H9 (cell line): ENCODE measurements around the gene HIBCH. TPM values are rescaled to one million over a fixed set of nuclear protein-coding genes. Genes with fewer than 3 reads are reported as not detected.

Experiments used
- DNase-seq: peaks from one replicate; pipeline ENCODE4 v3.0.0-alpha.2; 2017
- H2AFZ ChIP-seq: one replicate; pipeline ENCODE4 v1.6.1; 2013; ENCODE audit warnings: mild to moderate bottlenecking, low read length, control low read depth, moderate library complexity
- H2AK5ac ChIP-seq: 2 replicates; pipeline ENCODE4 v1.6.1; 2013; ENCODE audit warnings: low read length, control low read depth, mixed read lengths; ENCODE audit not compliant: insufficient read length
- H2BK120ac ChIP-seq: one replicate; pipeline ENCODE4 v1.6.1; 2013; ENCODE audit warnings: low read depth, mild to moderate bottlenecking, low read length, control low read depth, inconsistent platforms; ENCODE audit not compliant: poor library complexity, severe bottlenecking
- H2BK12ac ChIP-seq: 2 replicates; pipeline ENCODE4 v1.6.1; 2013; ENCODE audit warnings: low read length, control low read depth, mixed read lengths, low read depth; ENCODE audit not compliant: insufficient read length
- H2BK15ac ChIP-seq: 2 replicates; pipeline ENCODE4 v1.6.1; 2013; ENCODE audit warnings: low read depth, low read length, control low read depth
- H2BK20ac ChIP-seq: one replicate; pipeline ENCODE4 v1.6.1; 2013; ENCODE audit warnings: low read depth, mild to moderate bottlenecking, low read length, control low read depth, inconsistent platforms; ENCODE audit not compliant: poor library complexity, severe bottlenecking
- H2BK5ac ChIP-seq: 2 replicates; pipeline ENCODE4 v1.6.1; 2013; ENCODE audit warnings: low read length, control low read depth, mixed read lengths; ENCODE audit not compliant: insufficient read length
- H3K14ac ChIP-seq: 2 replicates; pipeline ENCODE4 v1.6.1; 2013; ENCODE audit warnings: low read length, control low read depth; ENCODE audit not compliant: insufficient read depth
- H3K18ac ChIP-seq: 2 replicates; pipeline ENCODE4 v1.6.1; 2013; ENCODE audit warnings: low read depth, mild to moderate bottlenecking, mixed read lengths, low read length, control low read depth; ENCODE audit not compliant: insufficient read length
- H3K23ac ChIP-seq: 2 replicates; pipeline ENCODE4 v1.6.1; 2013; ENCODE audit warnings: low read length, control low read depth, mixed read lengths, low read depth; ENCODE audit not compliant: insufficient read length
- H3K23me2 ChIP-seq: 2 replicates; pipeline ENCODE4 v1.6.1; 2013; ENCODE audit warnings: low read depth, mild to moderate bottlenecking, mixed read lengths, low read length, control low read depth; ENCODE audit not compliant: insufficient read length, poor library complexity, severe bottlenecking
- H3K27ac ChIP-seq: 2 replicates; pipeline ENCODE4 v1.5.1; 2013; ENCODE audit warnings: low read length, control low read depth, mixed read lengths, low read depth; ENCODE audit not compliant: insufficient read length
- H3K27me3 ChIP-seq: 2 replicates; pipeline ENCODE4 v1.6.1; 2013; ENCODE audit warnings: low read length, control low read depth, inconsistent platforms; ENCODE audit not compliant: insufficient read depth
- H3K4ac ChIP-seq: 2 replicates; pipeline ENCODE4 v1.6.1; 2013; ENCODE audit warnings: low read depth, mild to moderate bottlenecking, control low read depth, inconsistent platforms, low read length, moderate library complexity
- H3K4me1 ChIP-seq: 2 replicates; pipeline ENCODE4 v1.6.1; 2013; ENCODE audit warnings: low read length, control low read depth, inconsistent platforms; ENCODE audit not compliant: insufficient read depth
- H3K4me2 ChIP-seq: 2 replicates; pipeline ENCODE4 v1.6.1; 2013; ENCODE audit warnings: low read length, control low read depth, mixed read lengths; ENCODE audit not compliant: insufficient read length, insufficient read depth
- H3K56ac ChIP-seq: 2 replicates; pipeline ENCODE4 v1.6.1; 2013; ENCODE audit warnings: low read depth, mild to moderate bottlenecking, mixed read lengths, low read length, control low read depth; ENCODE audit not compliant: insufficient read length
- H3K79me1 ChIP-seq: 2 replicates; pipeline ENCODE4 v1.6.1; 2013; ENCODE audit warnings: low read depth, mild to moderate bottlenecking, moderate library complexity, low read length, control low read depth, inconsistent platforms; ENCODE audit not compliant: insufficient read depth, poor library complexity, severe bottlenecking
- H3K79me2 ChIP-seq: 2 replicates; pipeline ENCODE4 v1.6.1; 2013; ENCODE audit warnings: low read length, control low read depth, inconsistent platforms; ENCODE audit not compliant: insufficient read depth
- H3K9ac ChIP-seq: 2 replicates; pipeline ENCODE4 v1.6.1; 2013; ENCODE audit warnings: low read length, control low read depth, mixed read lengths; ENCODE audit not compliant: insufficient read length; ENCODE audit errors: extremely low read depth
- H3K9me3 ChIP-seq: one replicate; pipeline ENCODE4 v1.6.1; 2013; ENCODE audit warnings: low read depth, low read length, inconsistent platforms; ENCODE audit not compliant: control insufficient read depth
- H3T11ph ChIP-seq: one replicate; pipeline ENCODE4 v1.6.1; 2013; ENCODE audit warnings: mild to moderate bottlenecking, low read length, control low read depth, inconsistent platforms
- H4K20me1 ChIP-seq: one replicate; pipeline ENCODE4 v1.6.1; 2013; ENCODE audit not compliant: control insufficient read depth, insufficient read length, insufficient read depth
- H4K5ac ChIP-seq: 2 replicates; pipeline ENCODE4 v1.6.1; 2013; ENCODE audit warnings: low read depth, mild to moderate bottlenecking, mixed read lengths, low read length, control low read depth; ENCODE audit not compliant: insufficient read length
- H4K8ac ChIP-seq: replicated peaks from 2 replicates; pipeline ENCODE4 v1.6.1; 2013; ENCODE audit warnings: low read length, control low read depth, mixed read lengths, low read depth; ENCODE audit not compliant: insufficient read length
- H4K91ac ChIP-seq: 2 replicates; pipeline ENCODE4 v1.6.1; 2013; ENCODE audit warnings: low read depth, mild to moderate bottlenecking, moderate library complexity, mixed read lengths, low read length, control low read depth; ENCODE audit not compliant: insufficient read length
- H3K27ac Mint-ChIP-seq, 3 experiments: 2 replicates in 2 of 3; 3 replicates in 1 of 3; pipeline ENCODE4 v1.8.0; 2020 to 2021; ENCODE audit warnings: mixed read lengths in 3 of 3, mild to moderate bottlenecking in 1 of 3, moderate library complexity in 1 of 3
- H3K27me3 Mint-ChIP-seq: 2 replicates; pipeline ENCODE4 v1.8.0; 2021; ENCODE audit warnings: low read depth, mild to moderate bottlenecking, moderate library complexity, mixed read lengths
- H3K36me3 Mint-ChIP-seq, 3 experiments: 2 replicates in 2 of 3; 3 replicates in 1 of 3; pipeline ENCODE4 v1.8.0; 2020 to 2021; ENCODE audit warnings: low read depth in 3 of 3, mixed read lengths in 3 of 3; ENCODE audit not compliant: insufficient read depth in 1 of 3
- H3K4me1 Mint-ChIP-seq, 2 experiments: 2 replicates each; pipeline ENCODE4 v1.8.0; 2020; ENCODE audit warnings: mixed read lengths in 2 of 2
- H3K4me3 Mint-ChIP-seq, 2 experiments: 2 replicates in 1 of 2; 3 replicates in 1 of 2; pipeline ENCODE4 v1.8.0; 2020 to 2021; ENCODE audit warnings: mild to moderate bottlenecking in 2 of 2, mixed read lengths in 2 of 2, moderate library complexity in 1 of 2
- H3K9me3 Mint-ChIP-seq, 2 experiments: 2 replicates in 1 of 2; 3 replicates in 1 of 2; pipeline ENCODE4 v1.8.0; 2020; ENCODE audit warnings: mild to moderate bottlenecking in 2 of 2, mixed read lengths in 2 of 2, moderate library complexity in 1 of 2
- CTCF ChIP-seq: fragments of 200-600 bp; sonication (generic); conservative IDR thresholded peaks from 3 replicates; pipeline ENCODE4 v1.8.0; 2021; ENCODE audit warnings: antibody characterized with exemption, mild to moderate bottlenecking
- WGBS: extraction: QIAGEN DNeasy Blood & Tissue Kit; methylation state at CpG from one replicate; pipeline ENCODE4 v1.1.7; 2013; ENCODE audit warnings: missing lambda C conversion rate, low lambda C conversion rate, mixed read lengths; ENCODE audit not compliant: insufficient read length; ENCODE audit errors: extremely low coverage; 5-methylcytosine and 5-hydroxymethylcytosine counted together
- total RNA-seq: library from RNA; stranded (reverse); gene quantifications from 2 replicates; pipeline ENCODE4 v1.2.1, GENCODE V29; 2021

The HIBCH gene
- total RNA-seq, 1 experiment from 2014 or later, result 28.0 TPM

DNA sequence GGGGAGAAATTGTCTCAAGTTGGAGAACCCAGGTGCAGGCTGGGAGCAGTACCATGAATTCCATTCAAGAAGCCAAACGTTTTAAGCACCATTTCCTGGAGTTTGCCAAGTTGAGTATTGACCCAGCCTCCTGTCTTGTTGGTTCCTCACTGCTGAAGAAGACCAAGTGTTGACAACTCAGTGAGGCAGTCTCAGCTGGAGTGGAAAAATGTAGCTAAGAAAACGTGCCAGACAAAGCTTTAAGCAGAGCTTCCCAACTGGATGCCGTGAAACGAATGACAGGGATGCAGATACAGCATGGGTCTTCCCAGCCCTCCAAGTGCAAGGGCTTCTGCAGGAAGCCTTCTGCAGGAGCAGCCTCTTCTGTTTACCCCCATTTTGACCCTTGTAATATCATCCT is 23.0 kb upstream of the HIBCH start:
- no peak overlapping the region for H3K23ac ChIP-seq
- H4K8ac ChIP-seq, result no peak overlapping the region
- H4K20me1 ChIP-seq, result no peaks in the 10 kb centered on the region
- peaks cover 20% of the 10 kb centered on the region for H3K27me3 Mint-ChIP-seq
- no peak overlapping the region for H2BK5ac ChIP-seq
- no peak overlapping the region for H3K56ac ChIP-seq
- no peak overlapping the region for H3K27ac Mint-ChIP-seq
- peaks cover 6% of the 10 kb centered on the region for H3K23me2 ChIP-seq
- no peak overlapping the region for H2AK5ac ChIP-seq
- no peak overlapping the region for H2BK15ac ChIP-seq
- no peak for TF ChIP-seq CTCF
- no peak overlapping the region for H3K27ac ChIP-seq
- H3K4me3 Mint-ChIP-seq, result peak overlapping the region in 1 of 2 experiments; percentile 84; a peak in 3 of 5 replicates
- H3K36me3 Mint-ChIP-seq, result peaks cover 0 to 1% (median 0%) of the 10 kb centered on the region in 3 experiments; a peak in 1 of 7 replicates
- peaks cover 15 to 18% of the 10 kb centered on the region in 2 experiments for H3K4me1 Mint-ChIP-seq
- no peak overlapping the region for H4K5ac ChIP-seq
- no peak overlapping the region for H2BK120ac ChIP-seq
- peaks cover 2% of the 10 kb centered on the region; the same call in 1 of the 2 replicates for H3K4me1 ChIP-seq
- no peak overlapping the region for H3K4ac ChIP-seq
- no peak overlapping the region for H4K91ac ChIP-seq
- H3K9me3 Mint-ChIP-seq, result no peaks in the 10 kb centered on the region; a peak in 1 of 5 replicates
- no peak overlapping the region for H3K18ac ChIP-seq
- no peaks in the 10 kb centered on the region for H3K9me3 ChIP-seq
- no peak overlapping the region for H3T11ph ChIP-seq
- no peak overlapping the region for H2BK20ac ChIP-seq
- H3K14ac ChIP-seq, result no peak overlapping the region
- H2BK12ac ChIP-seq, result no peak overlapping the region
- no peaks in the 10 kb centered on the region for H3K79me1 ChIP-seq
- no peak overlapping the region for H2AFZ ChIP-seq
- DNase-seq, result no peak
- no CpG with 5 or more reads among the region's 4 CpGs for WGBS
- H3K27me3 ChIP-seq, result no peaks in the 10 kb centered on the region
- no peak overlapping the region for H3K4me2 ChIP-seq
- H3K79me2 ChIP-seq, result no peaks in the 10 kb centered on the region
- no peak overlapping the region for H3K9ac ChIP-seq
